Stromal cell of bone marrow (primary cell): ENCODE data around the gene KCTD20.
A peak's percentile ranks its signal among the peaks of the same experiment; 100 is the strongest.

Experiments used
- DNase-seq: peaks from one replicate; pipeline ENCODE4 v3.0.0-alpha.2; 2012; ENCODE audit warnings: low read depth

KCTD20 gene

DNA sequence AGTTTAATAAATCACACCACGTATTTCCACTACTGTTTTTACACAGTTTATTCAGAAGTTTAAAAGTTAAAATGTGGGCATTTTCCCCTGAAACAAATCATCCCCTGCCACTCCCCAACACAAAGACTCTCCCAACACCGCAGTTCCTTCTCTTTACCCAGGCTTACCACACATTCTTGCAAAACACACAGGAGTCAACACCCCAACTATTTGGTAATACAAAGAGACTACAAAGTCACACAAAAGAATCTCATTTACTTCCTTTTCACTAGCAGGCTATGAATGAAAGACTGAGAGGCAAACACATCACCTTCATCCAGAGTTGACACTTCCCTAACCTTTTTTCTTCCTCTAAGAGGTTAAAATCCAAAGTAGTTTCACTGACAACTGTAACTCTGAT lies 51.1 kb downstream of the KCTD20 start:
- no peak for DNase-seq

DNA sequence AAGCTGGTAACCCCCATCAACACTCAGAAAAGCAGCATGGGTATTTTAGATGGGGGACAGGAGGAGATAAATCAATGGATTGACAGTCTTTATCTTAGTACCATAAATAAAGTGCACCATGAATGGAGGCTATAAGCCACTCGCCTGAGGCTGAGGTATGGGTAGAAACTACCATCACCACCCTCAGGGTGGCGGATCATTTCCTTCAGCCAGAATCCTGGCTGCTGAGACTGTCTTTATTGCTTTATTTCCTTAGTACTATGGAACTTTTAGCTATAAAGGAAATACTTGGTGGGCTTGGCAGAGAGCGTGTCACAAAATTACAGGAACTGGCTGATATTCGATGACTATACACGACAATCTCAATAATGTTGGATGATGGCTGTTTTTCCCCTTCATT lies 52.3 kb downstream of the KCTD20 start:
- DNase-seq: no peak

DNA sequence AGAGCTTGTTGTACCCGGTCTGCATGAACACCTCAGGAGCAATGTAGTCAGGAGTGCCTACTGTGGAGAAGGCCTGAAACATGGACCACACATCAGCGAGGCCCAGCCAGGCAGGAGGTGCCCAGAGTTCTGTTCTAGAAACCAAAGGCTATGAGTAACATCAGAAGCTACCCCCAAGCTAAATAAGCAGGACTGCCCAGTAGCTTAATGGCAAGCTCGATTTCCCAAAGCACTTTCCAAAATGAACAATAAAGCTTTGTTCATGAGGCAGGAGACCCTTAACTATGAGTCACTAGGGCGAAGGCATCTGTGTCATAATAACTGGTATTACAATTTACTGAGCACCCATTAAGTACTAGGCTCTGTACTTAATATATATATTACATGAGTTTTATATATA lies 57.1 kb downstream of the KCTD20 start:
- no peak for DNase-seq

DNA sequence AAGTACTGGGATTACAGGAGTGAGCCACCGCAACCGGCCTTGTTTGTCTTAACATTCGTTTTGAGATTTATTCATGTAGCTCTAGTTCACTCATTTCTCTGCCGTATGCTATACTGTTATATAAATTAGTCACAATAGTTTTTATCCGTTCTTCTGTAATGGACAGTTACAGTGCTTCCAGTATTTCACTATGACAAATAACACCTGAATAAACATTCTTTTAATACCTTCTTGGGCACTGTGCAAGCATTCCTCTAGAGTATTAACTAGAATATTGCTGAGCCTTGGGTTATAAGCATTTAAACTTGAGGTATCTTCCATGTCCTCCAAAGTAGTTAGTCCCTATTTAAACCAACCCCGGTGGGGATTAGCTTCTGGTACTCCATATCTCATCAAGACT lies 58.9 kb downstream of the KCTD20 start:
- no peak for DNase-seq

DNA sequence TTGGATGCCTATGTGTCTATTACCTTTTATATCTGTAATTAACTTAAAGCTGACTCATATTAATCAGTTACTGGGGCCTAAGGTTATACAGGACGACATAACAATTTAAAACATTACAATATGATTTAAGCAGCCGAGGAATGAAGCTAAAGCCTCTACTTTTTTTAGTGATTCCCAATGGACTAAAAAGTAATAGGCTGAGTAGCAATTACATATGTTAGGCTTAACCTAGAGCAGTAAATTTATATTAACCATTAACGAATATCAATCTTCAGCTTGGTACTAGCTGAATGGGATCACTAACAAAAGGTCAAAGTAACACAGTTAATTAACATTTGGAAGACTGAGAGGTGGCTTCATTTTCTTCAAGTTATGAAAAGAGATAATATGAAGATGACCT lies 61.4 kb downstream of the KCTD20 start:
- no peak for DNase-seq

DNA sequence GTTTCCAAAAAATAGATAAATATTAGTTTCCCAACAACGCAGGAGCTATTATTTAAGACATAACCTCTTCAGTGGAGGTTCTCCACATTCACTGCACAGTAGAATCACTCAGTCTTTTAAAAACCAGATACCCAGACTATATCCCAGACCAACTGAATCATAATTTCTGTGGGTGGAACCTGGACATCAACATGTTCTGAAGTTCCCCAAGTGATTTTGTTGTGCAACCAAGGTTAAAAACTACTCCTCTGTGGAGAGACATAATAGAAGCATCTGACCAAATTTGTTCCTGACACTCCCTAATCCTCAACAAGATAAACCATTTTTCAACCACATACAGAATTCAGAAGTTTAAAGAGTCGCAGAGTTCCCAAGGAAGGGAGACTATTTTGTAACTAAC lies 62.2 kb downstream of the KCTD20 start:
- peak; percentile 62 for DNase-seq

DNA sequence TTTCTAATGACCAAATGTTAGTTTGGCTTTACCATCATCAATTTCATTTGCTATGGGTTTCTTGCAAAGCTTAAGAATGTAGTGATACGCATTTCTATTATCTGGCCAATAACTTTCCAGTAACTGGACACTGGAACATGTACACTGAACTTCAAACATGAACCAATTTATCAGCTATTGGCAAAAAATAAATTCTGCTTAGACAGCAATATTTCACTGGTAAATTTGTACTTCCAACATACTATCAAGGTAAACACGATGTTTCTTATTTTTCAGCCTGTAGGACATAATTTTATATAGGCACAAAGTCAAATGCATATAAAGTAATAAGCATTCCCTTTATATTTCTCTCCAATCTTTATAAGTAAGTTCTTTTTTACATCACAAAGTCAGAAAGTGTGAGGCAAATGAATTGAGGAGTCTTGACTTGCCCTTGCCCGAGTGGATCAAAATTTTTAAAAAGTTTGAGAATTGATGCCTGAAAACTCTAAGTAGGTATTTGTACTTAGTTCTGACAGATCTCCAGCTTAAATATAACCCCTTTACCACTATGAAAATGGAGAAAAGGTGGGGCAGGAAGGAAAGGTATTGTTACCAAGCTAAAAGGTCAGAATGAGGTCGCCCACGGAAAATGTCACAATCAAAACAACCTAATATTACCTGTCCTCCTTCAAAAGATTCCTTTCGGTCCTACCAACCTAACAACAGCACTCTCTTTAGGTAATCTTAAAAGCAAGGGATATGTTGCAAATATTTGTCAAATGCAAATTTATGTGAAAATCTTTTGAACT lies 63.1 kb downstream of the KCTD20 start:
- DNase-seq: no peak

DNA sequence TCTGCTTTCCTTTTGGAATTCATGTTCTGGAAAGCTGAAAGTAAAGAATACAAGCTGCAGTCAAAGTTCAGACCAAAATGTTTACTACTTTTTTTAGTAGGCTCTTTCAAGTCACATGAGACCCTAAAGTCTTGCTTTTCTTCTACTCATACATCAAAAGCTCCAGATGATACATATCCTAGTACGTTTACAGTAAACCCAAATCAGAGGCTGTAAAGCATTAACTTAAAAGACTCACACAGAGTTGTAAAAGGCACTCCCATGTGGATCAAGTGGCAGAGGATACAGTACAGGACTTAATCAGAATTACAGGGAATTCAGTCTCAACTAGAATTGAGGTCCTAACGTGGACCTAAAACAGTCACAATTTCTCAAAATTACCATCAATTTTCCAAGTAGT lies 63.8 kb downstream of the KCTD20 start:
- DNase-seq: no peak

DNA sequence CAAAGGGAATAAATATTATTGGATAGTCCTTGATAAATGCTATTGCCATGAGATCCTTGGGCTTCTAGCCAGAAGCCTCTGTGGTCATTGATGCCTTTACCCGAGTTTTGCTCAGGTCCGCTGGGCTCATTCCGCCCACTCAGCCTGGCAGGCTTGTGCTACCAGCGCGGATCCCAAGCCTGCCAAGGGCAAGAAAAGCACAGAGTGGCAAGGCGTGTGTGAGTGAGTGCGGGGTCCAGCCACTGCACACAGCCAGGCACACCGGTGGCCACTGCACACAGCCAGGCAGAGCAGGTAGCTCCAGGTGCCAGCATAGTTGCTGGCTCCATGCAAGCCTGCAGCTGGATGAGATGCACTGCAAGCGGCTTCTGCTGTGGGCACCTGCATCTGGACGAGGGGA lies 65.7 kb downstream of the KCTD20 start:
- DNase-seq: no peak

DNA sequence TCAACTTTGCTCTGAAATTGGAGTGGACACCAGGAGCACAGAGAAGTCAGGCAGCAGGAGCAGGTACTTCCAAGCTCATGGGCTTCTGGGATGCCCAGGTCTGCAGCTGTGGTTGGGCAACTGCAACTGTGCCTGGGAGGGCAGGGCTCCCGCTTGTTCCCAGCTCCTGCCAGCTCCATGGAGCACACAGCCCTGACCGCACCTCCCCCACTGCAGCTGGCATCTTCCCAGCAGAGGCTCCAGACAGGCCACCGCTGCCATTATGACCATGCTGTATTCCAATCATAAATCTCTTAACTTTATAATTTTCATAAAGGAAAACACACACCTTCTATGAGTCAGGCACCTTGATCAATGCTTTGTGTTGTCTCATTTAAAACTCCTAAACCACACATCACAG lies 67.6 kb downstream of the KCTD20 start:
- DNase-seq: no peak

DNA sequence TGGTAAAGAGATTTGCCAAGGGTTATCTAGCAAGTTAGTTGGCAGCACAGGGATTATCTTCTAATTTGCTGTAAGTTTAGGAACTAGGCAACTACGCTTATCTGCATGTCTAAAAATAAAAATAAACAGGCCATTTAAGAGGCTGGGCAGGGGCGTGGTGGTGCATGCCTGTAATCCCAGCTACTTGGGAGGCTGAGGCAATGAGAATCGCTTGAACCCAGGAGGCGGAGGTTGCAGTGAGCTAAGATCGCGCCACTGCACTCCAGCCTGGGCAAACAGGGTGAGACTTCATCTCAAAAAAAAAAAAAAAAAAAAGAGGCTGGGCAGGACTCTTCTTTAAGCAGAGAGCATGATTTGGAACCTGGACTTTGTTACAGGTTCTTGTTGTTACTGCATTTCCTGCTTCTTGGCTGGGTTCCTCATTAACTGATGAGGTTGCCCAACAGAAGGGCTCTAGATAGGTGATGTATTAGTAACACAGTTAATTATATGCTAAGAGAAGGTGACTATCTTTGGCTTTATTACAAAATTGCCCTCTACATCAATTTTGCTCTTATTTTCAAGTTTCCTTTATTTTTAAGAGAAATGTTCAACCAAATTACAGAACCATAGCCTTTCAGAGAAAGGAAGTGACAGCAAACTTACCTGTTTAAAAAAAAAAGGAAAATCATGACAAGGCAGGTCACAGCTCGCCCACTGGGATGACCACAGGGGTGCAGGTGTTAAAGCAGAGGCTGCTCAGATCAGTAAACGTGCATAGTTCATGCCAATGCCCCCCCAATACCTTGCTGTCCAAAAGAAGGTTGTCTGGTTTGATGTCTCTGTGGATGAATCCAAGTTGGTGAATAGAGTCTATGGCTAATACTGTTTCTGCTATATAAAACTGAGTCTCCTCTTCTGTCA lies 72.0 kb downstream of the KCTD20 start:
- no peak for DNase-seq

DNA sequence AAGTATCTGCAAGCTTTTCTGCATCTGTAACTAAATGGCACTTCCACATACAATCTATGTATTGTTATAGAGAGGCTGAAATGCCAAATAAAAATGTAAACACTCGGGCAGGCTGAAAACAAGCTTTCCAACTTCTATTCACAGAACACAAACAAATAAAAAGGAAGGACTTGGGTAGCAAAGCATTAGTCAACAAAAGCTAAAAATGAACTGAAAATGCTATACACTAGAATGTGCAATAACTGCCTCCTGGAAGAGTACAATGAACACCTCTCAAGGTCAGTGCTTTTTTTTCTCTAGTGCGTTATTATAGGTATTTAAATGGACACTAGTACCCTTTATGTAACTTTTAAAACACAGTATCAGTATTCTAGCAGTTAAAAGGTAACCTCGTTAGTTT lies 73.0 kb downstream of the KCTD20 start:
- DNase-seq: no peak

DNA sequence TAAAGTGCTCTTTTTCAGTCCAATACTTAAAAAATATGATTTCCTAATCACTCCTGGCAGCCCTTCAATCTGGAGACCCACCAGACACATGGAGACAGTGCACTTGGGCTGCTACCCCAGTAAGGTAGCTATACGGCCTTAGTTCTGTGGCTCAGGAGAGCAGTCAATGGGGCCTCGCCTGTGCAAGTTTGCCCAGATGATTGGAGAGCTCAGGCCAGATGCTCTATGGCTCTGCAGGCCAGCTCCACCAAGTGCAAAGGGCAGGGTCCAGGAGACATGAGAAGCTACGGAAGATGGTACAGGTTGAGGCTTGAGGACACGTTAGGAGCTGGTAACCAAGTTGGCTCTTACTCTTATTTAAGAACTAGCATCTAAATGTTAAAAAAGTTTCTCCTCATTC lies 73.8 kb downstream of the KCTD20 start:
- no peak for DNase-seq

DNA sequence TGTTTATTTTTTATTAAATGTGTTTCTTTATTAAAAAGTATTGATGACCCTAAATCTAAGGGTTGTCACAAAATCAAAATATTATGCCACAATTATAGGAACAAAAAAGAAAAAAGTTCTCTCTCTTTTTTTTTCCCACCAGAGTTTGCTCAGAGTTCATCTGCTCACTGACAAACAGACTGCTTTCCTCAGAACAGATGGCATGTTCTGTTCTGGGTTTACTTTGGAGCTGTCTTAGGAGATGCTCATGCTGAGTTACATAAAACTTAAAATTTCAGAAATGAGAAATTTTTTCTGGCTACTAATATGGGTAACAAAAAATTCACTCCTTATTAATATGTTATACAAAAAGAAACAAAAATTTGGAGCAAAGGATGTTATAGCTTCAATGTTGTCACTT lies 74.2 kb downstream of the KCTD20 start:
- no peak for DNase-seq

DNA sequence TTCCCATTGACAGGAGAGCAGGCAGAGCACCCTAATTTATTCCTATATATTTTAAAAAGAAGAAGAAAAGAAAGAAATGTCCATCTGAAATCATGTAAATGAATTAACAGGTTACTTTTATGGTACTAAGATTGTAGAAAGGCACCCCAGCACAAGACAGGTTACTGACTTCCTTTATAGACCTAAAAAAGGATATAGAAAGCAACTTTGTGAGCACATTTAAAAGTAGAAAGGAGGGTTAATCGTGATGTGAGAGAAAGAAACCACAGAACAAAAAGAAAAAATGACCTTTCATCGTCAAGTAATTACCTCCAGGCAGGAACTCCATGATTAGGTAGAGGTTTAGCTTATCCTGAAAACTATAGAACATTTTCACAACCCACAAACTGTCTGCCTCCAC lies 74.6 kb downstream of the KCTD20 start:
- no peak for DNase-seq

DNA sequence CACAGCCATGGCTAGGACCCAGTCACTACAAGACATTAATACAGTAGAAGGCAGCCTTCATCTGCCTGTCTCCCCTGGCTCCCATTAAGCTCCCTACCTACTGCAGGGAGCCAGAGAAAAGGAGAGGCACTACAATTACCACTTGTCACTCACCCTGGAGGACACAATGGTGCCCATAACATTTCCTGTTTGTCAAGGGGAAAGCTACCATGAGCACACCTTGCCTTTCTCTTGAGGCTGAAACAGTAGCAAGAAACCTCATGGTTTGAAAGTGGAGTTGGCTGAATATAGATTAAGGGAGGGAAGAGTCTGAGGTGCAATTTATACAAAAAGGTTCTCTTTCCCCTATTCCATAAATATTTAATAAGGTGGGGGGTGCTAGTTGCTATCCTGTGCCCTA lies 76.6 kb downstream of the KCTD20 start:
- DNase-seq: no peak

DNA sequence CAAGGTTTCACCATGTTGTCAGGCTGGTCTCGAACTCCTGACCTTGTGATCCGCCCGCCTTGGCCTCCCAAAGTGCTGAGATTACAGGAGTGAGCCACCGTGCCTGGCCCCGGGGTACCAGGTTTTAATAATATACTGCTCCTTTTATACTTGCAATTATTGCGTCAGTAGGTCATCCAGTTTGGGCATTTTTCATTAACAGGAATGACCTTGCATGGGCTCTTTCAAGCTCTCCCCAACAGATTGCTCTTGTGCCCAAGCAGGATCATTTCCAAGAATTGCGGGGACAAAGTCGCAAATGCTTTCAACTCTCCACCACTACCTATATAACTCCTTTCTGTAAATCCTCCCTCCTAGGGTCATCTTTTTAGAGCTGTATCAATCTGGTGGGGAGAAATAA lies 80.7 kb downstream of the KCTD20 start:
- no peak for DNase-seq

DNA sequence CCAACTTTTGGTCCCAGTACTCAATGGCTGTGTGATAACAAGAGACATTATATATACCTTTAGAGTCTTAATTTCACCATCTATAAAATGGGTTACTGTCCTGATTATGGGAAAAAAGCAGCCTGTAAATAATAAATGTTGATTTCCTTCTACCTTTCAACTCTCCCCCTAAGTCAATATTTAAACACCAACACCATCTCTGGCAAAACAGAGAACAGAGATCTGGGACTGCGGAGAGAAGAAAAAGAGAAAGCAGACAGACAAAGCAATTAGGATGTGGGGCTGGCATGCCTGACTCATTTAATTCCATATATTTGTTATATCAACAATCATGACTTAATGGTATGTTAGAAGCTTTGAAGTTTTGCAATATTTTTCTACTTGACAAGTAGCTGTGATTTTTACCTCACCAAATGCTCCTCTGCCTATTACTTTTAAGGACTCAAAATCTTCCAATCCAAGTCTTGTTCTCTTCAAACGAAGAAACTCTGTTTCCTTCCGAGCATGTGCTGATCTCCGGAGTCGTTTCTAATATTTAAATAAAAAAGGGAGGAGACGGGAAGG lies 81.2 kb downstream of the KCTD20 start:
- no peak for DNase-seq

DNA sequence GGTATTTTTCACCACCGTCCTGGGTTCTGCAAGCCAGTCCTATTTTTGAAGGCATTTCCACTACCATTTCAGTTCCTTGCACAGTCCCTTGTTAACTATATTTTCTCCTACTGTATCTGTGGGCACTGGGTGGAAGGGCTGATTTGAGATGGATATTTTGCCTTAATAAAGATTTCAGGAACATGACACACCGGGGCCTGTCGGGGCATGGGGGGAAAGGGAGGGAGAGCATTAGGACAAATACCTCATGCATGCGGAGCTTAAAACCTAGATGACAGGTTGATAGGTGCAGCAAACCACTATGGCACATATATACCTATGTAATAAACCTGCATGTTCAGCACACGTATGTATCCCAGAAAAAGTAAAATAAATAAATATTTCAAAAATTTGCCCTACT lies 82.1 kb downstream of the KCTD20 start:
- no peak for DNase-seq

DNA sequence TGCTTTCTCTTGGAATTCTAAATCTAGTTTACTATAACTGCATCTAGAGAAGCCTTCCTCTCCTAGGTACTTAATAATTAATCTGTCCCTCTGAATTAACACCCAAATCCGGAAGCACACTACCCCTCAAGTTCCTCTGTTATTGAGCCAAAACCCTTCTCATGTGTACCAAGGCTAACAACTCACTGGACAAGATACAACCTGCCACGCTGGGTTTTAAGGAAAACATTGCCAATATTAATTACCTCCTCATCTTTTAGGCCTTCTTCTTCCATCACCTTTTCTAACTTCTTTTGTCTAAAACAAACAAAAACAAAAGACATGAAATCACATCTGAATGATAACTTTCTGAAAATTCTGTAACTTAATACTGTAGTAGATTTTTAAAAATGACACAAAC lies 82.5 kb downstream of the KCTD20 start:
- no peak for DNase-seq

DNA sequence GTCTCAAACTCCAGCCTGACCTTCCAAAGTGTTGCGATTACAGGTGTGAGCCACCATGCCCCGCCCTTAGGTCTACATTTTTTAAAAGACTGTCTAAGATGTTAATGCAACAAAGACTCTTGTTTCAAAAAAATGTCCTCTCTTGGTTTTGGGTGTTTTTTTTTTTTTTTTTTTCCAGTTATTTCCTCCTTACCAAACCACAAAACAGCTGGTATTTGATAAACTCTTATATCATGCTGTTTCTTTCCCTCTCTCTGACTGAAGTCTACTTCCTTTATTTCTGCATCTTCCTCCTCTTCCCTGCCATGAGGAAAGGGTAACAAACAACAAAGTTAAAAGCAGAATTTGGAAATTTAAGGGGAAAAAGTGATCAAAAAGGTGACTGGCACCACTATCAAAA lies 83.3 kb downstream of the KCTD20 start:
- no peak for DNase-seq

DNA sequence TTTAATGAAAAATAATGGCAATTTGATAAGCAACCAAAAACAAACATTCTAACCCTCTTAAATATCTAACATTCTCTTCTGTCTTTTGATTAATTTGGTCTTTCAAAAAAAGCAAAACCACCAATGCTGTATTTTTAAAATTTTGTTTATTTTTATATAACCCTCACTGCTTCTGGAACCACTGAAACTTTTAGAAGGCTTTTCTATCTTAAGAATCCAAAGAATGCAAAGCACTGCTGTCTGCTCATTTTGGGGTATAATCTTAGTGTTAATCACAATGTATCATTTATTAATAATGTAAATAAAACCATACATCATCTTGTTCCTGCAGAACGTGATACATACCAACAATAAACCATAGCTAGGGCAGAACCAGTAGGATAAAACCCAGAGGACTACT lies 90.5 kb downstream of the KCTD20 start:
- DNase-seq: no peak

DNA sequence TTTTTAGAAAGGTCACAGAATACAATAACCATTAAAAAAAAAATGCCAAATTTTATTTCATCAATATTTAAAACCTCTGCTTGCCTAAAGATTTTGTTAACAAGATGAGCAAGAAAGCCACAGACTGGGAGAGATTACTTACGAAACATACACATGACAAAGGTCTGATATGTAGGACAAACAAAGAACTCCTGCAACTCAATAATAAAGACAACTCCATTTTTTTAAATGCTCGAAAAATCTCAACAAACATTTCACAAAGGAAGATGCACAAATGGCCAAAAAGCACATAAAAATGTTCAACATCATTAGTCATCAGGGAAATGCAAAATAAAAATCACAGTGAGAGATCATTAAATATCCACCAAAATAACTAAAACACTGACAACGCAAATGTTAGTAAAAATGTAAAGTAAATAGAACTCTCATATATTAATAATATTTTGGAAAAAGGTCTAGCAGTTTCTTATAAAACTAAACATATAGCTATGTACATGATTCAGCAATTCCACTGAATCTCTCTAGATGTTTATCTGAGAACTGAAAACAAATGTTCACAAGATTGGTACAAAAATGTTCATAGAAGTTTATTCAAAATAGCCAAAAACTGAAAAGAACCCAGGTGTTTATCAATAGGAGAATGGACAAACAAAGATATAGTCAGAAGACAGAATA lies 94.2 kb downstream of the KCTD20 start:
- no peak for DNase-seq
